Measurements from ENCODE around the gene MEIS3. TPM values are rescaled to one million over a fixed set of nuclear protein-coding genes. Genes with fewer than 3 reads are reported as not detected.

The MEIS3 gene
- total RNA-seq, 4 donors from 2014 or later = 3.8 to 10.5 (median 6.0) TPM

DNA sequence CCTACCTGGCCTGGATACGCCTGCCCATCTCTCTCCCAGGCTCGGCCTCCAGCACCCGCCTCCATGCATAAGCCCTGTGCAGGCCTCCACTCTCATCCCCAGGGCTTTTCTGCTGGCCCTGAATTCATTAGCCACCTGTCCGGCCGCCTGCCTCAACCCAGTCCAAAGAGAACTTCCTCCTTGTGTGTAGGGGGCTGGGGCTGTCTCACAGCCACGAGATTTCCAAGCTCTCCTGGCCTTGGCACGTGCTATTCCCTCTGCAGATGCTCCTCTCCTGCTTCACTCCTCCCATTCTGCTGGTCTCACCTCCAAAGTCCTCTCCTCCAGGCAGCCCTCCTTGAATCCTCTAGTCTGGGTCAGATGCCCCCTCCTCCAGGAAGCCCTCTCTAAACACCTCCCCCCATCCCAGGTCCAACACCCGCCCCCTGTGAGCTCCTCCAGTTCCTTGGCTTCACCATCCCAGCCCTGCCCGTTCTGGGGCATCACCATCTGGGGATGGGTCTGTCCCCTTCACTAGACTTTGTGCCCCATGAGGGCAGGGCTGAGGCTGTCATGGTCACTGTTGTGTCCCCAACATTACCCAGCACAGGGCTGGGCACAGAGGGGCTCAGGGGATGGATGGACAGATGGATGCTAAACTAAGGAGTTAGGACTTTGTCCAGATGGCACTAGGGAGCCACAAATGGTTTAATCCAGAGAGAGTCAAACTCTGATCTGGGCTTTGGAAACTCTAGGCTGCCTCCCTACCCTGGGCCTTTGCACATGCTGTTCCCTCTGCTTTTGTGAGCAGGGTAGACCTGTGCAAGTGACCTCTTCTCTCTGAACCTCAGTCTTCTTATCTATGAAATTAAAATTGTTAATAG is 14.8 kb downstream of the MEIS3 start:
- TF ChIP-seq, protein P1, sequence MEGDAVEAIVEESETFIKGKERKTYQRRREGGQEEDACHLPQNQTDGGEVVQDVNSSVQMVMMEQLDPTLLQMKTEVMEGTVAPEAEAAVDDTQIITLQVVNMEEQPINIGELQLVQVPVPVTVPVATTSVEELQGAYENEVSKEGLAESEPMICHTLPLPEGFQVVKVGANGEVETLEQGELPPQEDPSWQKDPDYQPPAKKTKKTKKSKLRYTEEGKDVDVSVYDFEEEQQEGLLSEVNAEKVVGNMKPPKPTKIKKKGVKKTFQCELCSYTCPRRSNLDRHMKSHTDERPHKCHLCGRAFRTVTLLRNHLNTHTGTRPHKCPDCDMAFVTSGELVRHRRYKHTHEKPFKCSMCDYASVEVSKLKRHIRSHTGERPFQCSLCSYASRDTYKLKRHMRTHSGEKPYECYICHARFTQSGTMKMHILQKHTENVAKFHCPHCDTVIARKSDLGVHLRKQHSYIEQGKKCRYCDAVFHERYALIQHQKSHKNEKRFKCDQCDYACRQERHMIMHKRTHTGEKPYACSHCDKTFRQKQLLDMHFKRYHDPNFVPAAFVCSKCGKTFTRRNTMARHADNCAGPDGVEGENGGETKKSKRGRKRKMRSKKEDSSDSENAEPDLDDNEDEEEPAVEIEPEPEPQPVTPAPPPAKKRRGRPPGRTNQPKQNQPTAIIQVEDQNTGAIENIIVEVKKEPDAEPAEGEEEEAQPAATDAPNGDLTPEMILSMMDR (IDR thresholded peaks at IDR 0.05; ENCODE audit: low read depth) = no peak

DNA sequence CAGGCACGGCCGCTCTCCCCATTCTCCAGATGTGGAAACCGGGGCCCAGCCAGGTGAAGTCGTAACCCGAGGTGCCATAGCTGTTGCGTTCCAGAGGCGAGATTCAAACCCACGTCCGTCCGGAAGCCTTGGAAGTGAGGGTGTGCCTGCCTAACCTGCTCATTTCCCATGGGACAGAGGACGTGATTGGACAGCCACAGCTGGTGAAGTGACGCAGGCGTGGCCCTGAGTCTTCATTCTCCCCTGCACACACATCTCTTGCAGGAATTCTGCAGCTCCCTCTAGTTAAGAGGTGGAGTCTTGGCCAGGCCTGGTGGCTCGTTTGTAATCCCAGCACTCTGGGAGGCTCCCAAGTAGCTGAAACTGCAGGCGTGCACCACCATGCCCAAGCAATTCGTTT is 16.8 kb downstream of the MEIS3 start:
- TF ChIP-seq, protein P1 (IDR thresholded peaks at IDR 0.05; ENCODE audit: low read depth) = no peak

DNA sequence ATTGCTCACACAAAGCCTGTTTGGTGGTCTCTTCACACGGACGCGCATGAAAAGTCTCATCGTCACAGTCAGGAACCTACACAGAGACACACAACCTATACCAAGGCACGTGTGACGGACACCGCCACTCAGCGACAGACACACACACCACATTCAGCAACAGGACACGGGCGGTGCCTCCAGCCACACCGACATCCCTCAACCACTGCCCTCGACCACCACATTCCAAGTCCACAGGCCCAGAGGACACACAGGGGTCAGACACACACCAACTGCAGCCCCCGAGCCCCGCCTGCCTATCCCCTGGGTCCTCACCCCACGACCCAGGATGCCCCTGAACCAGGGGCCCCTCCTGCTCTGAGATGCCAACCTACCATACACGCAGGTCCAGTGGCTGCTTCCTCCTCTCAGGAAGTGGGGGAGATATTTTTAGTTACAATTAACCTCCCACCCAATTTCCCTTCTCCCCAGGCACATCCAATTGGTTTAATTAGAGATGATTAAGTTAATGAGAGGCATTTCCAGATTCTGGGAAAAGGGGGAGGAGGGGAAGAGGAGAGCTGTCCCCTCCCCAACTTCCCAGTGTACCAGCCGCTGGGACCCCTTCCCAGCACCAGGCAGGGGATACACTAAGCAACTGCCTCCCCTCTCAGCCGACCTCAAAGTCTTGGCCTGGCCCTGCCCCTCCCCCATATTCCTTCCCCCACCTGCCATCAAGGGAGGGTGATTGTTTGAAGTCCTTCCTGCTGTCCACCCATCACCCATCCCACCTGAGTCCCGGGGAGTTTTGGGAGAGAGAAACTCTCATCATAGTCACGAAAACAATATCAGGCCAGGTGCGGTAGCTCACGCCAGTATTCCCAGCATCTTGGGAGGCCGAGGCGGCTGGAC is 20.4 kb downstream of the MEIS3 start:
- TF ChIP-seq, protein P1 (IDR thresholded peaks at IDR 0.05; ENCODE audit: low read depth) = no peak

DNA sequence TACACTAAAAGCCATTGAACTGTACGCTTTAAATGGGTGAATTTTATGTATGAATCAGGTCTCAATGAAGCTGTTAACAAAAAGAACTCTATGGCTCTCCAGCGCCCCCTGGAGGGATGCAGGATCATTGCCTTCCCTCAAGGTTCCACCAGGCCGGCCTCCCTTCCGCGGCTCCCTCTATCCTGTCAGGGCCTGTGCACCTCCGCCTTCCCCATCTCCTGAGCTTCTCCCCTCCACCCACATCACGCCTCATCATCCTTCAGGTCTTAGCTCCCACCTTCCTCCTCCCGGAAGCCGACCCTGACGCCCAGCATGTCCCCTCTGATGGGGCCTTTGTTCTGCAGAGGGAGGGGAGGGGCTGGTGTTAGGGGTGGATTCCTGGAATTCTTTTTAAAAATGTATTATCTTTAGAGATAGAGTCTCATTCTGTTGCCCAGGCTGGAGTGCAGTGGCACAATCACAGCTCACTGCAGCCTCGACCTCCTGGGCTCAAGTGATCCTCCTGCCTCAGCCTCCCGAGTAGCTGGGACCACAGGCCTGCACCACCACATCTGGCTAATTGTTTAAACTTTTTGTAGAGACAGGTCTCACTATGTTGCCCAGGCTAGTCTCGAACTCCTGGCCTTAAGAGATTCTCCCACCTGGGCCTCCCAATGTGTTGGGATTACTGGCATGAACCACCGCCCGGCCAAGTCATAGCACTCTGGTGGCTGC is 27.7 kb downstream of the MEIS3 start:
- TF ChIP-seq, protein P1 (IDR thresholded peaks at IDR 0.05; ENCODE audit: low read depth) = no peak

DNA sequence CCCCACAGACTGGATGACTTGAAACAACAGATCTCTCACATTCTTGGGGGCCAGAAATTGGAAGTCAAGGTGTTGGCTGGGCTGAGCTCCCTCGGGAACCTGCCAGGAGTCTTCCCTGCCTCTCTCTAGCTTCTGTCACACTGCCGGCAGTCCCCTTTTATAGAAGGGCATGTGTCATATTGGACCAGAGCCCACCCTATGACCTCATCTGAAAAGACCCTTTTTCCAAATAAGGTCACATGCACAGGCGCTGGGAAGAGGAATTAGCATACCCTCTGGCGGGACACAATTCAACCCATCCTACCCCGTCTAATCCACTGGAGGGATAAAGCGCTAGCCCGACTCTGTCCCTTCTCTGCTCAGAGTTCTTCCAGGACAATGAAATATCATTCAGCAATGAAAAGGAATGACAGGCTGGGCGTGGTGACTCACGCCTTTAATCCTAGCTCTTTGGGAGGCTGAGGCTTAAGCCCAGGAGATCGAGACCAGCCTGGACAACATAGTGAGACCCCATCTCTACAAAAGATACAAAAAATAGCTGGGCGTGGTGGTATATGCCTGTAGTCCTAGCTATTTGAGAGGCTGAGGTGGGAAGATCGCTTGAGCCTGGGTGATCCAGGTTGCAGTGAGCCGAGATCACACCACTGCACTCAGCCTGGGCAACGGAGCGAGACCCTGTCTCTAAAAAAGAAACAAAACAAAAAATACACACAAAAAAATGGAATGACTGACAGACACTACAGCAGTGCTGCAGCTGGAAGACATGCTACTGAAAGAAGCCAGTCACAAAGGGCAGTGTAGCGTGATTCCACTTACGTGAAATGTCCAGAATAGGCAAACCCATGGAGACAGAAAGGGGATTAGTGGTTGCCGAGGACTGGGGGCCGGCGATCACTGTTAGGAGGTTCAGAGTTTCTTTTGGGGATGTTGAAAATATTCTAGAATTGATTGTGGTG is 28.5 kb downstream of the MEIS3 start:
- TF ChIP-seq, protein P1 (IDR thresholded peaks at IDR 0.05; ENCODE audit: low read depth) = no peak

DNA sequence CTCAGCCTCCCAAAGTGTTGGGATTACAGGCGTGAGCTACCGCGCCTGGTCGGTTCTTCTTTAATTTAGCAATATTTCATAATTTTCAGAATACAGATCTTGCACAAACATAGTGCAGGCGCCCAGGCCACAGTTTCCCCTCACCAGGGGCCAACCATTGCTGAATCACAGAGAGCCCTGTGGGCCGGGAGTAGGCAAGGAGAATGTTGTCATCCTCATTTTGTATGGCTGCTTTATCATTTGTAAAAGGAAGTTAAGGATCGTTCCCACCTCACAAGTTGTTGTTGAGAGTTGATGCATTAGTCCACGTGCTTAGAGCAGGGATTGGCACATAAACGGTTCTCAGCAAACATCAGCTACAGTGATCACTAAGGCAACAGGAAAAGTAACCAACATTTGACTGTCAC is 30.2 kb downstream of the MEIS3 start:
- TF ChIP-seq, protein P1 (IDR thresholded peaks at IDR 0.05; ENCODE audit: low read depth) = no peak

Data from subcutaneous adipose tissue (tissue), 4 donors.